Astrocyte (in vitro differentiated cells and primary cell): ENCODE results near the gene TMEM14A. TPM values are rescaled to one million over a fixed set of nuclear protein-coding genes. Genes with fewer than 3 reads are reported as not detected.

Experiments
- DNase-seq: peaks from one replicate; pipeline ENCODE4 v3.0.0-alpha.2; 2010; ENCODE audit warnings: low read depth
- FAIRE-seq: peaks from 2 replicates; lab custom pipeline; 2011; peaks lifted over from hg19 to GRCh38; lab: Jason Lieb, UNC
- H2AFZ ChIP-seq: 2 replicates; pipeline ENCODE4 v1.6.0; 2012; ENCODE audit warnings: low read depth, low read length, inconsistent platforms
- H3K27ac ChIP-seq: 2 replicates; pipeline ENCODE4 v1.5.1; 2011; ENCODE audit warnings: low read depth, low read length, inconsistent platforms
- H3K27me3 ChIP-seq: 2 replicates; pipeline ENCODE4 v1.6.0; 2011; ENCODE audit warnings: low read length, inconsistent platforms; ENCODE audit not compliant: insufficient read depth
- H3K36me3 ChIP-seq: 2 replicates; pipeline ENCODE4 v1.5.1; 2011; ENCODE audit warnings: low read length, inconsistent platforms; ENCODE audit not compliant: insufficient read depth
- H3K4me1 ChIP-seq: 2 replicates; pipeline ENCODE4 v1.5.1; 2011; ENCODE audit warnings: low read length, inconsistent platforms; ENCODE audit not compliant: insufficient read depth
- H3K4me2 ChIP-seq: 2 replicates; pipeline ENCODE4 v1.6.0; 2012; ENCODE audit warnings: low read length, inconsistent platforms
- H3K4me3 ChIP-seq: 2 replicates; pipeline ENCODE4 v1.5.1; 2011; ENCODE audit warnings: low read depth, mild to moderate bottlenecking, low read length, inconsistent platforms; ENCODE audit not compliant: insufficient read depth
- H3K79me2 ChIP-seq: 2 replicates; pipeline ENCODE4 v1.6.0; 2012; ENCODE audit warnings: mild to moderate bottlenecking, low read length, inconsistent platforms; ENCODE audit not compliant: insufficient read depth
- H3K9ac ChIP-seq: 2 replicates; pipeline ENCODE4 v1.6.0; 2012; ENCODE audit warnings: mild to moderate bottlenecking, low read length, inconsistent platforms
- H3K9me3 ChIP-seq: 2 replicates; pipeline ENCODE4 v1.5.1; 2012; ENCODE audit warnings: low read depth, mild to moderate bottlenecking, low read length, inconsistent platforms; ENCODE audit not compliant: insufficient read depth
- H4K20me1 ChIP-seq: 2 replicates; pipeline ENCODE4 v1.6.0; 2012; ENCODE audit warnings: low read length, inconsistent platforms; ENCODE audit not compliant: insufficient read depth
- H3K27ac Mint-ChIP-seq: one replicate; pipeline ENCODE4 v1.8.0; 2021; ENCODE audit warnings: mild to moderate bottlenecking, mixed read lengths; ENCODE audit not compliant: unreplicated experiment
- H3K27me3 Mint-ChIP-seq: one replicate; pipeline ENCODE4 v1.8.0; 2021; ENCODE audit warnings: low read depth, mixed read lengths; ENCODE audit not compliant: unreplicated experiment
- H3K36me3 Mint-ChIP-seq: one replicate; pipeline ENCODE4 v1.8.0; 2021; ENCODE audit warnings: low read depth, mixed read lengths; ENCODE audit not compliant: unreplicated experiment
- H3K4me1 Mint-ChIP-seq: one replicate; pipeline ENCODE4 v1.8.0; 2021; ENCODE audit warnings: low read depth, mixed read lengths; ENCODE audit not compliant: unreplicated experiment
- H3K4me3 Mint-ChIP-seq: one replicate; pipeline ENCODE4 v1.8.0; 2021; ENCODE audit warnings: mild to moderate bottlenecking, moderate library complexity, mixed read lengths; ENCODE audit not compliant: unreplicated experiment
- H3K9me3 Mint-ChIP-seq: one replicate; pipeline ENCODE4 v1.8.0; 2021; ENCODE audit warnings: mild to moderate bottlenecking, mixed read lengths; ENCODE audit not compliant: unreplicated experiment
- CTCF ChIP-seq: IDR thresholded peaks from 2 replicates; pipeline ENCODE4 v1.5.1; 2011; ENCODE audit warnings: low read depth, mild to moderate bottlenecking, inconsistent platforms, low read length, moderate library complexity; ENCODE audit not compliant: insufficient read depth
- EZH2 ChIP-seq: IDR thresholded peaks from 2 replicates; pipeline ENCODE4 v1.6.1; 2012; ENCODE audit warnings: mild to moderate bottlenecking, low read length, inconsistent platforms; ENCODE audit not compliant: insufficient read depth
- total RNA-seq: library from RNA; stranded (reverse); gene quantifications from 2 replicates; pipeline ENCODE4 v1.2.1, GENCODE V29; 2021

TMEM14A gene
- total RNA-seq, 1 donor from 2014 or later, result 29.7 TPM

GRCh38 chr6:52724406-52725121 is 53.7 kb downstream of the TMEM14A start:
- H3K79me2 ChIP-seq, result no peaks in the 10 kb centered on the region
- no peak overlapping the region for H3K9ac ChIP-seq
- no peak overlapping the region for H3K4me3 ChIP-seq
- no peak overlapping the region for H3K4me2 ChIP-seq
- Mint-ChIP-seq H3K27ac (no peak overlapping the region), H3K9me3 (peaks cover 3% of the 10 kb centered on the region), H3K36me3 (no peaks in the 10 kb centered on the region), H3K27me3 (no peaks in the 10 kb centered on the region), H3K4me3 (no peak overlapping the region), H3K4me1 (peaks cover 6% of the 10 kb centered on the region)
- no peak overlapping the region for H2AFZ ChIP-seq
- FAIRE-seq (peak; percentile 9), DNase-seq (no peak)
- H4K20me1 ChIP-seq, result no peaks in the 10 kb centered on the region
- no peaks in the 10 kb centered on the region for H3K9me3 ChIP-seq
- H3K36me3 ChIP-seq, result no peaks in the 10 kb centered on the region
- no peak overlapping the region for H3K27ac ChIP-seq
- H3K27me3 ChIP-seq, result no peaks in the 10 kb centered on the region
- H3K4me1 ChIP-seq, result no peaks in the 10 kb centered on the region
- no peak for TF ChIP-seq EZH2
- TF ChIP-seq CTCF, result peak; percentile 51

- H3K4me3 Mint-ChIP-seq, result no peak overlapping the region
- no peaks in the 10 kb centered on the region for H3K36me3 ChIP-seq
- peaks cover 9% of the 10 kb centered on the region for H3K4me1 Mint-ChIP-seq
- no peak overlapping the region for H3K27ac ChIP-seq
- H3K27me3 ChIP-seq, result no peaks in the 10 kb centered on the region
- H3K79me2 ChIP-seq, result no peaks in the 10 kb centered on the region
- H3K9me3 ChIP-seq, result no peaks in the 10 kb centered on the region
- no peak for FAIRE-seq
- H3K9me3 Mint-ChIP-seq, result no peaks in the 10 kb centered on the region
- H3K4me3 ChIP-seq, result no peak overlapping the region
- H3K27ac Mint-ChIP-seq, result no peak overlapping the region
- no peaks in the 10 kb centered on the region for H3K27me3 Mint-ChIP-seq
- no peak for DNase-seq
- H2AFZ ChIP-seq, result no peak overlapping the region
- TF ChIP-seq EZH2 (no peak), CTCF (no peak)
- no peaks in the 10 kb centered on the region for H3K36me3 Mint-ChIP-seq
- H3K4me2 ChIP-seq, result no peak overlapping the region
- H3K4me1 ChIP-seq, result no peaks in the 10 kb centered on the region
- no peak overlapping the region for H3K9ac ChIP-seq
- H4K20me1 ChIP-seq, result no peaks in the 10 kb centered on the region
Observed at GRCh38 chr6:52725143-52725534, 54.2 kb downstream of the TMEM14A start.

- TF ChIP-seq EZH2, result no peak
- TF ChIP-seq CTCF, result no peak
- H3K27ac Mint-ChIP-seq, result no peak overlapping the region
- H3K9me3 Mint-ChIP-seq, result no peaks in the 10 kb centered on the region
- H3K27me3 Mint-ChIP-seq, result peaks cover 1% of the 10 kb centered on the region
- no peak for FAIRE-seq
- no peaks in the 10 kb centered on the region for H4K20me1 ChIP-seq
- peak; percentile 35 for DNase-seq
- peaks cover 11% of the 10 kb centered on the region for H3K4me1 Mint-ChIP-seq
- no peaks in the 10 kb centered on the region for H3K27me3 ChIP-seq
- no peak overlapping the region for H3K4me2 ChIP-seq
- H3K36me3 ChIP-seq, result no peaks in the 10 kb centered on the region
- H3K4me1 ChIP-seq, result no peaks in the 10 kb centered on the region
- no peaks in the 10 kb centered on the region for H3K79me2 ChIP-seq
- no peaks in the 10 kb centered on the region for H3K9me3 ChIP-seq
- no peak overlapping the region for H3K9ac ChIP-seq
- no peak overlapping the region for H3K27ac ChIP-seq
- H3K36me3 Mint-ChIP-seq, result no peaks in the 10 kb centered on the region
- no peak overlapping the region for H2AFZ ChIP-seq
- H3K4me3 ChIP-seq, result no peak overlapping the region
- H3K4me3 Mint-ChIP-seq, result no peak overlapping the region
Observed at GRCh38 chr6:52725535-52726192, 54.8 kb downstream of the TMEM14A start.
